CD4-positive, alpha-beta T cell (primary cell): ENCODE results near the gene P2RX7. TPM values are rescaled to one million over a fixed set of nuclear protein-coding genes. Genes with fewer than 3 reads are reported as not detected.

Experiments used
- ATAC-seq: fragments of 200-7000 bp; cut with Tn5 transposase; one replicate; pipeline ENCODE4 v1.10.0; 2022; ENCODE audit warnings: mild to moderate bottlenecking; ENCODE audit not compliant: poor library complexity
- CTCF ChIA-PET: fragments of 350-600 bp; sonication (Branson Sonifier 250); formaldehyde crosslinking; loops from one replicate; lab custom pipeline; 2021; ENCODE audit warnings: antibody characterized with exemption, inconsistent platforms; lab: Charles Lee
- POLR2A ChIA-PET: fragments of 350-600 bp; sonication (Branson Sonifier 250); formaldehyde crosslinking; loops from one replicate; lab custom pipeline; 2021; ENCODE audit warnings: antibody characterized with exemption, inconsistent platforms; lab: Charles Lee
- DNase-seq, 14 experiments: peaks; one replicate each; pipeline ENCODE4 v3.0.0-alpha.2; 2013 to 2020; ENCODE audit warnings: mixed read lengths in 2 of 14
- H3K27ac ChIP-seq, 2 donors: one replicate each; pipeline versions ENCODE4 v1.5.1 to v1.7.0; 2013; ENCODE audit warnings: low read length in 2 of 2, low read depth in 1 of 2, mild to moderate bottlenecking in 1 of 2
- H3K27me3 ChIP-seq, 2 experiments: 1 replicate in 1 of 2; 2 replicates in 1 of 2; pipeline versions ENCODE4 v1.6.1 to v1.7.0; 2013; ENCODE audit warnings: low read length in 2 of 2, control low read depth in 1 of 2, mild to moderate bottlenecking in 1 of 2, moderate library complexity in 1 of 2; ENCODE audit not compliant: insufficient read depth in 2 of 2, control insufficient read depth in 1 of 2
- H3K36me3 ChIP-seq: one replicate; pipeline ENCODE4 v1.6.1; 2013; ENCODE audit warnings: low read length, control low read depth; ENCODE audit not compliant: insufficient read depth
- H3K4me1 ChIP-seq: one replicate; pipeline ENCODE4 v1.6.1; 2013; ENCODE audit warnings: low read length, control low read depth; ENCODE audit not compliant: insufficient read depth
- H3K4me3 ChIP-seq: one replicate; pipeline ENCODE4 v1.5.1; 2013; ENCODE audit warnings: mild to moderate bottlenecking, low read length, moderate library complexity
- H3K9me3 ChIP-seq, 2 experiments: 1 replicate in 1 of 2; 2 replicates in 1 of 2; pipeline versions ENCODE4 v1.6.1 to v1.7.0; 2013; ENCODE audit warnings: low read length in 2 of 2, mild to moderate bottlenecking in 2 of 2, control low read depth in 1 of 2, moderate library complexity in 1 of 2; ENCODE audit not compliant: control insufficient read depth in 1 of 2, insufficient read depth in 1 of 2
- H3K27ac Mint-ChIP-seq: one replicate; pipeline ENCODE4 v1.8.0; 2020; ENCODE audit warnings: mixed read lengths
- H3K27me3 Mint-ChIP-seq: one replicate; pipeline ENCODE4 v1.8.0; 2021; ENCODE audit warnings: mixed read lengths
- H3K36me3 Mint-ChIP-seq: one replicate; pipeline ENCODE4 v1.8.0; 2021; ENCODE audit warnings: low read depth, mixed read lengths
- H3K4me1 Mint-ChIP-seq: one replicate; pipeline ENCODE4 v1.8.0; 2021; ENCODE audit warnings: low read depth, mixed read lengths
- H3K4me3 Mint-ChIP-seq: one replicate; pipeline ENCODE4 v1.8.0; 2020; ENCODE audit warnings: mild to moderate bottlenecking, mixed read lengths
- H3K9me3 Mint-ChIP-seq: one replicate; pipeline ENCODE4 v1.8.0; 2020; ENCODE audit warnings: mixed read lengths
- CTCF ChIP-seq: fragments of 200-600 bp; IDR thresholded peaks from one replicate; pipeline ENCODE4 v1.8.0; 2022; ENCODE audit warnings: antibody characterized with exemption, mild to moderate bottlenecking
- intact Hi-C, 2 experiments: fragments of 100-400 bp; cut with DNase I in 1 of 2; cut with micrococcal nuclease in 1 of 2; formaldehyde crosslinking; loops; one replicate each; pipeline versions ENCODE4 v1.15.1 to v1.9.0; 2023 to 2025; cut with DNase I, micrococcal nuclease
- total RNA-seq, 174 experiments: library from RNA in 2 of 174; stranded (reverse) in 2 of 174; gene quantifications; one replicate each; pipeline ENCODE4 v1.2.3 and lab custom pipeline; 2021 to 2026

The P2RX7 gene
- total RNA-seq, 2 experiments from 2014 or later, result 4.6 to 4.8 TPM

GRCh38 chr12:121167951-121168350 lies 35.3 kb downstream of the P2RX7 start:
- Mint-ChIP-seq H3K4me3 (no peak overlapping the region), H3K4me1 (no peaks in the 10 kb centered on the region), H3K9me3 (no peaks in the 10 kb centered on the region), H3K27me3 (no peaks in the 10 kb centered on the region), H3K27ac (no peak overlapping the region), H3K36me3 (peaks cover 22% of the 10 kb centered on the region)
- no peak for DNase-seq
- CTCF ChIA-PET, result no interaction called here
- H3K9me3 ChIP-seq, result no peaks in the 10 kb centered on the region
- intact Hi-C loops, result no loop called here
- ATAC-seq, result no peak
- peaks cover 17% of the 10 kb centered on the region for H3K36me3 ChIP-seq
- POLR2A ChIA-PET, result no interaction called here
- no peak for TF ChIP-seq CTCF
- peaks cover 2% of the 10 kb centered on the region for H3K4me1 ChIP-seq
- H3K4me3 ChIP-seq, result no peak overlapping the region
- no peaks in the 10 kb centered on the region for H3K27me3 ChIP-seq
- H3K27ac ChIP-seq, result no peak overlapping the region

- no peaks in the 10 kb centered on the region for H3K27me3 ChIP-seq
- peaks cover 2% of the 10 kb centered on the region for H3K4me1 ChIP-seq
- Mint-ChIP-seq H3K36me3 (peaks cover 22% of the 10 kb centered on the region), H3K9me3 (no peaks in the 10 kb centered on the region), H3K27me3 (no peaks in the 10 kb centered on the region), H3K4me1 (no peaks in the 10 kb centered on the region), H3K27ac (no peak overlapping the region), H3K4me3 (no peak overlapping the region)
- H3K4me3 ChIP-seq, result no peak overlapping the region
- TF ChIP-seq CTCF, result no peak
- intact Hi-C loops, result no loop called here
- no peak overlapping the region for H3K27ac ChIP-seq
- DNase-seq (no peak), ATAC-seq (no peak)
- peaks cover 9% of the 10 kb centered on the region for H3K36me3 ChIP-seq
- POLR2A ChIA-PET, result no interaction called here
- CTCF ChIA-PET, result no interaction called here
- H3K9me3 ChIP-seq, result no peaks in the 10 kb centered on the region
Observed at GRCh38 chr12:121170151-121170550, 37.5 kb downstream of the P2RX7 start.

GRCh38 chr12:121170611-121171260 lies 38.1 kb downstream of the P2RX7 start:
- CTCF ChIA-PET, result no interaction called here
- Histone ChIP-seq H3K4me3 (no peak overlapping the region), H3K36me3 (peaks cover 3% of the 10 kb centered on the region), H3K27me3 (no peaks in the 10 kb centered on the region), H3K27ac (no peak overlapping the region), H3K9me3 (no peaks in the 10 kb centered on the region), H3K4me1 (peaks cover 2% of the 10 kb centered on the region)
- TF ChIP-seq CTCF, result no peak
- Mint-ChIP-seq H3K4me3 (no peak overlapping the region), H3K27ac (no peak overlapping the region), H3K9me3 (no peaks in the 10 kb centered on the region), H3K4me1 (no peaks in the 10 kb centered on the region), H3K36me3 (peaks cover 26% of the 10 kb centered on the region), H3K27me3 (no peaks in the 10 kb centered on the region)
- ATAC-seq (no peak), DNase-seq (no peak)
- intact Hi-C loops, result no loop called here
- POLR2A ChIA-PET, result no interaction called here
